ENCODE results near the gene WDR31.

Gene WDR31

DNA sequence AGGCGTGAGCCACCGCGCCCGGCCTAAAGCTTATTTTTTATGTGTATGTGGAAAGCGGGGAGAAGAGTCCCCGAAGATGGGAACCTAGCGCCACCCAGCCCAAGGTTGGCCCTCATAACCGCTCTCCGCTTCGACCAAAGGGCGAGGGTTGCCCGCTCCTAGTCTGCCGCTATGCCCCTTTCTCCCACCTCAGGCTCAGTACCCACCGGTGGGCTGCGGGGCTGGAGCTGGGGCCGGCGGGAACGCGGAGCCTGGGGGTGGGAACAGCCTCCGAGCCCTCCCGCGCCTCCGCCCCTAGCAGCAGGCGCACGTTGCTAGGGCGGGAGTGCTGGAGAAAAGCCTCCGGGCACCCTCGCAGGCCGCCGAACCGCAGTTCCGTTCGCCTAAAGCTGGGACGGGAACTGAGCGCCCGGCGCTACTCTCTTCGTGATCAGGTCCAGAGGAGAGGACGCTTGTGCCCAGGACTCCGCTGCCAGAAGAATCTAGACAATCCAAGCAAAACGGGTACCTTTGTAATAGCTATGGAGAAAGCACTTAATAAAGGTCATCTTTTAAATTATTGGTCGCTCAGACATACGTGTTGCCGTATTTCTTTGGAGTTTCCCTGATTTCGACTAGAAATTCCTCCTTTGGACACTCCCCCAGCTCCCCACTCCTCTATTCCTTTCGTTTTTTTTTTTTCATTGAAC lies at the start of gene WDR31:
Gene WDR31 (minus strand): TSS at position 265 of the 689 bp plus-strand sequence. CDS start 8,253 bp downstream, outside the sequence.
- peak within 1 kb of the TSS; percentile 16; the same call in 1 of the 2 replicates for H3K27ac ChIP-seq
- no peaks in the 10 kb centered on the region for H4K20me1 ChIP-seq (ENCODE audit: insufficient read depth)
- no peaks in the 10 kb centered on the region for H3K36me3 ChIP-seq (ENCODE audit: insufficient read depth)
- H3K27me3 ChIP-seq (ENCODE audit: insufficient read depth, low read depth), result no peaks in the 10 kb centered on the region
- H2AFZ ChIP-seq (ENCODE audit: low read depth), result peak within 1 kb of the TSS; percentile 97
- no peaks in the 10 kb centered on the region for H3K79me2 ChIP-seq (ENCODE audit: insufficient read depth, low read depth)
- H3K4me3 ChIP-seq (IDR thresholded peaks at IDR 0.05; ENCODE audit: insufficient read depth, low read depth, low read length), result no peak within 1 kb of the TSS
- peaks cover 14% of the 10 kb centered on the region for H3K4me1 ChIP-seq (ENCODE audit: low read depth, poor library complexity, severe bottlenecking)
- H3K9ac ChIP-seq, result peak within 1 kb of the TSS; percentile 52
- TF ChIP-seq, protein P1, sequence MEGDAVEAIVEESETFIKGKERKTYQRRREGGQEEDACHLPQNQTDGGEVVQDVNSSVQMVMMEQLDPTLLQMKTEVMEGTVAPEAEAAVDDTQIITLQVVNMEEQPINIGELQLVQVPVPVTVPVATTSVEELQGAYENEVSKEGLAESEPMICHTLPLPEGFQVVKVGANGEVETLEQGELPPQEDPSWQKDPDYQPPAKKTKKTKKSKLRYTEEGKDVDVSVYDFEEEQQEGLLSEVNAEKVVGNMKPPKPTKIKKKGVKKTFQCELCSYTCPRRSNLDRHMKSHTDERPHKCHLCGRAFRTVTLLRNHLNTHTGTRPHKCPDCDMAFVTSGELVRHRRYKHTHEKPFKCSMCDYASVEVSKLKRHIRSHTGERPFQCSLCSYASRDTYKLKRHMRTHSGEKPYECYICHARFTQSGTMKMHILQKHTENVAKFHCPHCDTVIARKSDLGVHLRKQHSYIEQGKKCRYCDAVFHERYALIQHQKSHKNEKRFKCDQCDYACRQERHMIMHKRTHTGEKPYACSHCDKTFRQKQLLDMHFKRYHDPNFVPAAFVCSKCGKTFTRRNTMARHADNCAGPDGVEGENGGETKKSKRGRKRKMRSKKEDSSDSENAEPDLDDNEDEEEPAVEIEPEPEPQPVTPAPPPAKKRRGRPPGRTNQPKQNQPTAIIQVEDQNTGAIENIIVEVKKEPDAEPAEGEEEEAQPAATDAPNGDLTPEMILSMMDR (conservative IDR thresholded peaks at IDR 0.05; ENCODE audit: low read depth, low read length), result no peak
- peak within 1 kb of the TSS; percentile 94 for H3K4me2 ChIP-seq

DNA sequence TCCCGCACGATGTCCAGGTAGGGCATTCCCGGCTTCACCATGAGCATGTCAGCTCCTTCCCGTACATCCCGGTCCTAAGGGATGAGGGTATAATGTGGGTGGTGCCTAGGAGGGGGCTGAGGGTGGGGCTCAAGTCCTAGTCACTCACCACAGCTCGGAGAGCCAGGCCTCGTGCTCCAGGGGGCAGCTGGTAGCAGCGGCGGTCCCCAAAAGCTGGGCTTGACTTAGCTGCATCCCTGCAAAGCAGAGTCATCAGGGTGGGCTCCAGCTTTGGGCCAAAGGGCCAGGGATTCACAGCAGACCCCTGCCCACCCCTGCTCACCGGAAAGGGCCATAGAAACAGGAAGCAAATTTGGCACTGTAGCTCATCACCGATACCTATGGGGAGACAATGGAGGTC lies 49.4 kb upstream of the WDR31 start:
- Histone ChIP-seq H3K27ac (no peak overlapping the region), H3K9ac (no peak overlapping the region), H2AFZ (ENCODE audit: low read depth) (no peak overlapping the region), H3K27me3 (ENCODE audit: insufficient read depth, low read depth) (no peaks in the 10 kb centered on the region), H3K4me2 (no peak overlapping the region), H3K4me1 (ENCODE audit: low read depth, poor library complexity, severe bottlenecking) (no peaks in the 10 kb centered on the region), H3K36me3 (ENCODE audit: insufficient read depth) (no peaks in the 10 kb centered on the region), H3K79me2 (ENCODE audit: insufficient read depth, low read depth) (no peaks in the 10 kb centered on the region), H4K20me1 (ENCODE audit: insufficient read depth) (no peaks in the 10 kb centered on the region), H3K4me3 (IDR thresholded peaks at IDR 0.05; ENCODE audit: insufficient read depth, low read depth, low read length) (no peak overlapping the region)
- TF ChIP-seq, protein P1 (conservative IDR thresholded peaks at IDR 0.05; ENCODE audit: low read depth, low read length), result no peak

DNA sequence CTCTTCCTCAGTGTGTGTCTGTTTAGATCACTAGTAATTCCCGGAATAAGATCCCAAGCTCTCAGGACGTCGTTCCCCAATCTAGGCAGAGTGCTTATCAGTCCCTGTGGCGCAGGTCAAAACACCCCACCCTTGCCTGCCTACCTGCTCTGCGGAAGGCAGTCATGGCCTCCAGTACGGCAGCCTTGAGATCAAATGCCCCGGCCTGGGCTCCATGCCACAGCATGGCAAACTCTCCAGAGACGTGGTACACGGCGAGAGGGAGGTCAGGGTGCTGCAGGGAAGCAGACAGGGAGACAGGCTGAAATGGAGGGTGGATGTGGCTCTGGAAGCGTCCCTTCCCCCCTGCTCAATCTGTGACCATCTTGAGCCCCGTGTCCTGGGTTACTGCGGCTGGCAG lies 48.8 kb upstream of the WDR31 start:
- Histone ChIP-seq H4K20me1 (ENCODE audit: insufficient read depth) (no peaks in the 10 kb centered on the region), H3K27ac (no peak overlapping the region), H3K9ac (no peak overlapping the region), H2AFZ (ENCODE audit: low read depth) (no peak overlapping the region), H3K4me1 (ENCODE audit: low read depth, poor library complexity, severe bottlenecking) (no peaks in the 10 kb centered on the region), H3K4me3 (IDR thresholded peaks at IDR 0.05; ENCODE audit: insufficient read depth, low read depth, low read length) (no peak overlapping the region), H3K27me3 (ENCODE audit: insufficient read depth, low read depth) (no peaks in the 10 kb centered on the region), H3K4me2 (no peak overlapping the region), H3K36me3 (ENCODE audit: insufficient read depth) (no peaks in the 10 kb centered on the region), H3K79me2 (ENCODE audit: insufficient read depth, low read depth) (no peaks in the 10 kb centered on the region)
- TF ChIP-seq, protein P1 (conservative IDR thresholded peaks at IDR 0.05; ENCODE audit: low read depth, low read length), result no peak

DNA sequence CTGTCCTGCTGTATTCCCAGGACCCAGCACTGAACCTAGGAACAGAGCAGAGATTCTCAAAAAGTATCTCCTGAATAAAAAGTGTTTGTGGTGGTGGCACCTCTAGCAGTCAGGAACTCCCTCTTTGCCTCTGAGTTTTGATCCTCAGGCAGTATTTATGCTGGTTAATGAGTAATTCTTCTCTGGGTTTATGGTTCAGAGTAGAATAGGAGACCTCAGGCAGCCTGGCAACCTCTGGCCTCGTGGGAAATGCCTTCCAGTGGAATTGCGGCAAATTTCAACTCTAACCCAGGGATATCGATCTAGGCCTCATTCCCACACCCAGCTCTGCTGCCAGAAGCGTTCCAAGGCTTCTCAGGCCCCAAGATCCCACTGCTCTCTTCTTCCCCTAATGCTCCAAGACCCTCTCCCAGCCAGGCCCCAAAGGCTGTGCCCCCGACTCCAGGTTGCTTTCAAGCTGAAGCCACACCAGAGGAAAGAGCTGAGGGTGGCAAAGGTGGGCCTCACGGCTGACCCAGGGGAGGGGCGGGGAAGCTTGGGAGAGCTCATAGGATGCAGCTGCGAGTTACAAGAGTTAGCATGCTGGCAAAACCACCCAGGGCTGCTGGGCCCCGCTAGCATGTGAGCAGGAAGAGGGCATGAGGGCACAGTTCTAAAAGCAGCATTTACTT lies 47.6 kb upstream of the WDR31 start:
- H3K36me3 ChIP-seq (ENCODE audit: insufficient read depth), result no peaks in the 10 kb centered on the region
- H3K4me1 ChIP-seq (ENCODE audit: low read depth, poor library complexity, severe bottlenecking), result no peaks in the 10 kb centered on the region
- no peaks in the 10 kb centered on the region for H3K79me2 ChIP-seq (ENCODE audit: insufficient read depth, low read depth)
- no peak overlapping the region for H3K9ac ChIP-seq
- no peaks in the 10 kb centered on the region for H4K20me1 ChIP-seq (ENCODE audit: insufficient read depth)
- no peak overlapping the region for H3K27ac ChIP-seq
- TF ChIP-seq, protein P1 (conservative IDR thresholded peaks at IDR 0.05; ENCODE audit: low read depth, low read length), result no peak
- no peak overlapping the region for H3K4me3 ChIP-seq (IDR thresholded peaks at IDR 0.05; ENCODE audit: insufficient read depth, low read depth, low read length)
- no peaks in the 10 kb centered on the region for H3K27me3 ChIP-seq (ENCODE audit: insufficient read depth, low read depth)
- H3K4me2 ChIP-seq, result no peak overlapping the region
- no peak overlapping the region for H2AFZ ChIP-seq (ENCODE audit: low read depth)
